Stimulated activated CD8-positive, alpha-beta memory T cell treated with anti-CD3 and anti-CD28 coated beads, Interleukin-2, amount 100 ng/mL, for 48 hours (primary cell): ENCODE measurements around the gene CTNNA3.

Experiments used
- DNase-seq, 2 donors: peaks; one replicate each; pipeline ENCODE4 v3.0.0-alpha.2; 2020; ENCODE audit warnings: low read depth in 2 of 2

Gene CTNNA3

DNA sequence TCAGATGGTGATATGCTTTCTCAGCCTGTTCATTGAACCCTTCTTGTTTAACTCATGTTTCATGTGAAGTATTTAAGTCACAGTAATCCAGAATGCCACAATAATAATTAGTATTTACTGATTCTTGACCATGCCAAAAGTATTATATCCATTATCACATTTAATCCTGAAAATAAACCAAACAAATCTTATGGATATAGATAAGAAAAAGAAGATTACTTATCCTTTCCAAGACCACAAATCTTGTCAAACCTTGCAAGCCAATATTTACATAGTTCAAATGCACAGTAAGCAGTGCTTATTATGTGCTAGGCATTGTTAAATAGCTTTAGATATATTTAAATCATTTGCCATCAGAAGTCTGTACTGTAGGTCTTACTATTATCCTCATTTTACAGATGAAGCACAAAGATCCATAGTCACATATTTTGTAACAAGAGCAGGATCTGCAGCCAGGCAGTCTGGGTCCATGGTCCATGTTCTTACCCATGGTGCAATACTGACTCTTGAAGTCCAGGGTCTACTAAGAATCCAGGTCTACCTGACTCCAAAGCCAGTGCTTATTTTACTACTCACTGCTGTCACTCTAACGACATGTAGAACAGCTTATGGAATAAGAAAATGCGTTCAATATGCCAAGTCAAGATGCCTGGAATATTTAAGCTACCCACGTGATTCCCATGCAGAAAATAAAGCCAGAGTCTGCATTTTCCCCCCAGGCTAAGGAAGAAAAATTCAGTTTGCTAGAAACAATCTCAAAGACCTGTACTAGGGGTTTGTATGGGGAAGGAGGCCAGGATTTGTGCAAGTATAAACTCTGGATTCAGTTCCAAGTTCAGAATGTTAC, 1755.0 kb downstream of the CTNNA3 start:
- DNase-seq, result no peak

DNA sequence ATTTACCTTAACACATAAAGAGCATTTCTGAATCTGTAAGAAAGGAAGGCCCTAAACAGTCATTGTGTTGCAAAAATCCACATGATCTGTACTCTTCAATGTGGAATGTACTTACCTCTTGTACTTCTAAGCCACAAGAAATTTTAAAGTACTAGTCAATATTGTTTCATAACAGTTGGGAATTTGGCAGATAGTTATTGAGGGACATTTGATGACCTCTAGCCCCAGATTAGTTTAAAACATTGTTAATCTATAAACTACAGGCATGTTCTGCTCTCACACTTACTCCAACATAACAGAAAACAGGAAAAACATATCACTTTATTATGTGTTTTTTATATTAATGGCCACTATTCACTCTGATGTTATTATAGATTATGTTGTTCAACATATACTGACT, 1755.9 kb downstream of the CTNNA3 start:
- no peak for DNase-seq

GRCh38 chr10:65931291-65932070, 1764.5 kb downstream of the CTNNA3 start:
- no peak for DNase-seq

DNA sequence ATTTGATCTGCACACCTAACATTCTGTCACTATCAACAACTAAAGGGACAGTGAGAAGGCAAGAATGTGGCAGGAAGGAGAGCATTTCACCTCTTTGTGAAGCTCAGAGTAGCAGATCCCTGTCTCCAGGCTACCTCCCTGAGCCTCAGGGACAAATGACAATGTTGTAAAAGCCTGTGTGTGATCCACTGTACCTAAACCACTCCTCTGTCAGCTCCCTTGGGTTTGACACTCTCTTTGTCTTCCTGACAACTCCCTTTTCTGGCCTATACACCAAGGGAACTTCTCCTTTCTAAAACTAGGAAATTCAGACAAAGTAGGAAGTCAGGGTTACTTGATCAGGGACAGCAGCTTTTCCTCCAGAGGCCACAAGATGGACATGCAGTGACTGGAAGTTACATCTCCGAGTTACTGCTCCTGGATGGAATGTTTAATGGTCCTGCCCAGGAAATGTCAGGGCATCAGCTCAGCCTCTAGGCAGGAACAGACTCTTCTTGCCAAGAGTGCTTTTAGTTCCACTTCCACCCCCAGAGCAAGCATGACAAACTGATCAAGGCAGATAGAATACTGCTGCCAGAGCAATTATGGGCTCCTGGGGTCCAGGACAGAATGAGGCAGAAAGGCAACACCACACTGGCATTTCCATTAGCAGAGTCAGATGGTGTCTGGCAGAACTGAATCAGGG, 1784.7 kb downstream of the CTNNA3 start:
- no peak for DNase-seq

- no peak for DNase-seq
These were observed 1785.8 kb downstream of the CTNNA3 start for GRCh38 chr10:65910209-65910608.

GRCh38 chr10:65907199-65907712, 1788.7 kb downstream of the CTNNA3 start:
- no peak for DNase-seq

DNA sequence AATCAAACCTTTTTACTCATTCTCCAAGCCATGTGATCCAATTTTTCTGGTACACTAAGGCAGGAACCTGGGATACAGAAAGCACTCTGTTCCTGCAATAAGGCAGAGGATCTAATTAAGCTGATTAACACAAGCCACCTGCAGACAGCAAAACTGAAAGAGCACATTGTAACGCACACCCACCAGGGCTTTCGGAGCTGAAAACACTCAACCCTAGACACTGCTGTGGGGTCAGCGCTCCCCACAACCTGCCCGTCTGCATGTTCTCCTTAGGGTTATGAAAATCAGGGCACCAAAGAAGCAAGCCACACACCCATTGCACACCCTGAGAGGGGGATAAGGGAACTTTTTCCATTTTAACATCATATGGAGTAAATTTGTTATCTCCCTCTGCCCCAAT, 1792.4 kb downstream of the CTNNA3 start:
- no peak for DNase-seq

DNA sequence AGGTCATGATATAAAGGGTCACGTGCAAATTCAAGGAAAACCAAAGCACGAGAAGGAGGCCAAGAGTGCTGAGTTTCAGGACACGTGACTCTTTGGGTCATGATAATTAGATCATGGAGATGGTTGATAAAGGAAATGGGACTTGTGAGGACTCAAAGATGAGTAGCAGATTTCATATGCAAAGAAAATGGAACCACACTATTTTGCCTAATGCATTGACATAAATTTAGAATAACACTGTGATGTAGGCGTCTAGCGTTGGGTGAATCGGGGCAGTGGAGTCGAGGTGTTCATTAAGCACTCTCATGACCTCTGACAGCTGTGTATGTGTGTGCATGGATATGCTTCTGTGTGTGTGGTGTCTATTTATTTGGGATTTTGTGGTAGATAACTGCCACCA, 1795.7 kb downstream of the CTNNA3 start:
- DNase-seq, result no peak

GRCh38 chr10:65898055-65898454, 1797.9 kb downstream of the CTNNA3 start:
- no peak for DNase-seq

- no peak for DNase-seq
These were observed 1801.0 kb downstream of the CTNNA3 start for GRCh38 chr10:65894961-65895360.

DNA sequence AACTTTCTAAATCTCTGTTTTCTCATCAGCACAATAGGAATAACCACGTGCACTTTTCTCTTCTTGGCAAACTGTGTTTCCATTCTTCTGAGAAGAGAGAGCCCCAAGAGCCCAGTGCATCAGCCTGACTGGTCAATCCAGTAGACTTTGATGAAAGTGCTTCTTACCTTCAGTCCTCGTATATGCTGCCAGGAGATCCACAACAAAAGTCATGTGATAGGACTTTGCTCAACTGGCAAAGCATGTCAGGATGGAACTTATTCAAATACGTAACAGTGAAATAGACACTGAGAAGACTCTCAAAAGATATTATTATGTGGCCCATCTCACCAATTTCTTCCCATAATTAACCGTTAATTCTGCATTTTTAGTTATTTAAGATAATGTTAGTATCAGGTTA, 1801.6 kb downstream of the CTNNA3 start:
- no peak for DNase-seq

GRCh38 chr10:65893676-65894075, 1802.3 kb downstream of the CTNNA3 start:
- no peak for DNase-seq

GRCh38 chr10:65892284-65892683, 1803.7 kb downstream of the CTNNA3 start:
- DNase-seq, result no peak

DNA sequence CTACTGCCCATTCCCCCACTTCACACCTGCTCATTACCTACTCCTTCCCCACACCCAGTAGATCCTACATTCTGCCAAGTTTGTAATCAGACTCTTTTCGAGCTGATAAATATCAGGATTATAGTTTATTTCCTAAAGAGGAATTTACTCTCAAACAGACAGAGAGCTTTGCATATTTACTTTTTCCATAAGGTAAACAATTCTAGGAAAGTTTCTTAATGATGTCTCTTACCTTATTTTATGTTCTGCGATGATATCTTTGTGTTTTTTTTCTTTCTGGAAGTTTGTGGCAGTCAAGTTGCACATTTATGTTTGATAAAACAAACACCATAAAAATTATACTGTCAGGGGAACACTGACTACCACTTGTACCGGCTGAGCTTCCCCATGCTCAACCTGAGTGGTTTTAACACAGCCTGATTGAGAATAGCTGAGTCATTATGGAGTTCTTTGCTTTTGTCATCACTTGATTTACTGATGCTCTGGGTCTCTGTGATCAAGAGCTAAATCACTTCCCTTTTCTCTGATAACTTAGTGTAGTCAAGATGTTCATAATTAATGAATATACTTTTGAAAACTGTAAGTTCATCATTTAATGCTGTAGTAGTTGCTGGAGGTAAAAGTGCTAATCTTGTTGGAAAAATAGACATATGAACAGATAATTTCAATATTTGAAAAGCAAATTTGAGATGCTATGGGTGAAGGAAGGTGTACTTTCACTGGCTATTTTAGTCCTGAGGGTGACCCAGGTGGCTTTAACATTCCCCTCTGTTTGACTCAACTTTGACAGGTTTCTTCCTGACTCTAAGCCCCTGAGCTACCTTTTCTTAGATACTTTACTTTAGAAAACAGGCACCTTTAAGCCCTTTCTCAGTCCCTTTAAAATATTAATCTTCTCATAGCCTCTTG, 1804.7 kb downstream of the CTNNA3 start:
- no peak for DNase-seq

- no peak for DNase-seq
These were observed 1831.5 kb downstream of the CTNNA3 start for GRCh38 chr10:65864529-65864928.

DNA sequence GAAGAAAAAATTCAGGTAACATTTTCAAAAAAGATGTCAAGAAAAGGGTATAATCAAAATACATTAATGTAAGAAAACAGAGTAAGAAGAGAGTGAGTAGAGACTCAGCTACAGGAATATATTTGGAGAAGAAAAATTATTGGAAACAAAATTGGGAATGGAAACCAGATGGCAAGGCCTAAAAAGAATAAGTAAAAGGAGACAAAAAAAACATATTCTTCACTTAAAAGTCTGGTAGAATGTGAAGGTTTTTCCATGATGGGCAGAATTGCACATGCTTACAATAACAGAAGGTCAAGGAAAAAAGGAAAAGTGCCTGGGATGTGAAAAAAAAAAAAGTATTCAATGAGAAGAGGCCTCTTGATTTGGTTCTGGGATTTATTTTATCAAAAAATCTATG, 1832.0 kb downstream of the CTNNA3 start:
- no peak for DNase-seq
